Measurements from ENCODE around the gene RAVER1.
"Not testable (repeated sequence)": the region's sequence is repeated elsewhere in the genome, so short reads cannot be mapped to it uniquely, and the experiment has no call there.

RAVER1 gene

GRCh38 chr19:10286803-10287737 is 46.3 kb downstream of the RAVER1 start, which contains the start of gene ICAM4:
TSS of gene ICAM4 (plus strand) at chr19:10286955. CDS start at chr19:10287013, 58 bp downstream.
- no peak for TF ChIP-seq CTCF (IDR thresholded peaks at IDR 0.05; ENCODE audit: unreplicated experiment in 3 of 3)
- peak within 1 kb of the TSS; percentile 29 to 50 (median 32) for H3K4me3 Mint-ChIP-seq
- H3K36me3 Mint-ChIP-seq (ENCODE audit: low read depth) = peaks cover 6% of the 10 kb centered on the region
- no peaks in the 10 kb centered on the region for H3K9me3 Mint-ChIP-seq
- H3K27ac Mint-ChIP-seq = peak within 1 kb of the TSS; percentile 91 to 97 (median 93)
- peaks cover 81% of the 10 kb centered on the region for H3K27me3 Mint-ChIP-seq (ENCODE audit: low read depth)
- H3K4me1 Mint-ChIP-seq = peaks cover 25% of the 10 kb centered on the region

- Mint-ChIP-seq H3K36me3 (ENCODE audit: low read depth) (peaks cover 6% of the 10 kb centered on the region), H3K27me3 (ENCODE audit: low read depth) (peaks cover 64% of the 10 kb centered on the region), H3K27ac (peak overlapping the region in 2 of 3 experiments; percentile 93 to 97), H3K4me1 (peaks cover 16% of the 10 kb centered on the region), H3K4me3 (no peak overlapping the region), H3K9me3 (no peaks in the 10 kb centered on the region)
- TF ChIP-seq CTCF (IDR thresholded peaks at IDR 0.05; ENCODE audit: unreplicated experiment in 3 of 3) = no peak
Observed at GRCh38 chr19:10285393-10285792, 47.9 kb downstream of the RAVER1 start.

DNA sequence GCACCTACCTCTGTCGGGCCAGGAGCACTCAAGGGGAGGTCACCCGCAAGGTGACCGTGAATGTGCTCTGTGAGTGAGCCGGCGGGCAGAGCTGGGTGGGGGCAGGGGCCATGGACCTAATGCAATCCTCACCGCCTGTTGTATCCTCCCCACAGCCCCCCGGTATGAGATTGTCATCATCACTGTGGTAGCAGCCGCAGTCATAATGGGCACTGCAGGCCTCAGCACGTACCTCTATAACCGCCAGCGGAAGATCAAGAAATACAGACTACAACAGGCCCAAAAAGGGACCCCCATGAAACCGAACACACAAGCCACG is 48.4 kb downstream of the RAVER1 start:
- peaks cover 14% of the 10 kb centered on the region for H3K4me1 Mint-ChIP-seq
- H3K36me3 Mint-ChIP-seq (ENCODE audit: low read depth) = peaks cover 6% of the 10 kb centered on the region

DNA sequence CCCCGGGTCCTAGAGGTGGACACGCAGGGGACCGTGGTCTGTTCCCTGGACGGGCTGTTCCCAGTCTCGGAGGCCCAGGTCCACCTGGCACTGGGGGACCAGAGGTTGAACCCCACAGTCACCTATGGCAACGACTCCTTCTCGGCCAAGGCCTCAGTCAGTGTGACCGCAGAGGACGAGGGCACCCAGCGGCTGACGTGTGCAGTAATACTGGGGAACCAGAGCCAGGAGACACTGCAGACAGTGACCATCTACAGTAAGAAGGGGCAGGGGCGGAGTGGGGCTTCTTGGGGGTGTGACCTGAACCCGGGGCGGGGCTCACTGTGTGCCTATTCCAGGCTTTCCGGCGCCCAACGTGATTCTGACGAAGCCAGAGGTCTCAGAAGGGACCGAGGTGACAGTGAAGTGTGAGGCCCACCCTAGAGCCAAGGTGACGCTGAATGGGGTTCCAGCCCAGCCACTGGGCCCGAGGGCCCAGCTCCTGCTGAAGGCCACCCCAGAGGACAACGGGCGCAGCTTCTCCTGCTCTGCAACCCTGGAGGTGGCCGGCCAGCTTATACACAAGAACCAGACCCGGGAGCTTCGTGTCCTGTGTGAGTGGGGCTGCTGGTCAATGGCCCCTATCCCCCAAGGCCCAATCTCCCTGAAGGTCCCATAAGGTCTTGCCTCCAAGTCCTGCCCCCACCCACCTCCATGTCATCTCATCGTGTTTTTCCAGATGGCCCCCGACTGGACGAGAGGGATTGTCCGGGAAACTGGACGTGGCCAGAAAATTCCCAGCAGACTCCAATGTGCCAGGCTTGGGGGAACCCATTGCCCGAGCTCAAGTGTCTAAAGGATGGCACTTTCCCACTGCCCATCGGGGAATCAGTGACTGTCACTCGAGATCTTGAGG is 49.0 kb downstream of the RAVER1 start:
- Mint-ChIP-seq H3K36me3 (ENCODE audit: low read depth) (peaks cover 6% of the 10 kb centered on the region), H3K27ac (no peak overlapping the region), H3K4me3 (no peak overlapping the region), H3K9me3 (no peaks in the 10 kb centered on the region), H3K4me1 (peaks cover 14% of the 10 kb centered on the region), H3K27me3 (ENCODE audit: low read depth) (peaks cover 53% of the 10 kb centered on the region)
- TF ChIP-seq CTCF (IDR thresholded peaks at IDR 0.05; ENCODE audit: unreplicated experiment in 3 of 3) = no peak

More for the DNA sequence above, 48.4 kb downstream of the RAVER1 start:
- Mint-ChIP-seq H3K4me3 (no peak overlapping the region), H3K27ac (peak overlapping the region in 1 of 3 experiments; percentile 97), H3K27me3 (ENCODE audit: low read depth) (peaks cover 59% of the 10 kb centered on the region), H3K9me3 (no peaks in the 10 kb centered on the region)
- TF ChIP-seq CTCF (IDR thresholded peaks at IDR 0.05; ENCODE audit: unreplicated experiment in 3 of 3) = no peak

- Mint-ChIP-seq H3K4me1 (peaks cover 9% of the 10 kb centered on the region), H3K27me3 (ENCODE audit: low read depth) (peaks cover 49% of the 10 kb centered on the region), H3K9me3 (no peaks in the 10 kb centered on the region), H3K36me3 (ENCODE audit: low read depth) (peaks cover 6% of the 10 kb centered on the region), H3K4me3 (no peak overlapping the region), H3K27ac (no peak overlapping the region)
- TF ChIP-seq CTCF (IDR thresholded peaks at IDR 0.05; ENCODE audit: unreplicated experiment in 3 of 3) = no peak
Observed at GRCh38 chr19:10283301-10284064, 49.8 kb downstream of the RAVER1 start.

GRCh38 chr19:10282043-10282442 is 51.3 kb downstream of the RAVER1 start:
- H3K9me3 Mint-ChIP-seq; H3K36me3 Mint-ChIP-seq (ENCODE audit: low read depth); H3K4me3 Mint-ChIP-seq; H3K4me1 Mint-ChIP-seq; H3K27ac Mint-ChIP-seq: not testable (repeated sequence)
- peaks cover 35% of the 10 kb centered on the region for H3K27me3 Mint-ChIP-seq (ENCODE audit: low read depth)
